Bladder microvascular endothelial cell (primary cell): ENCODE results near the gene RBM38. TPM values are rescaled to one million over a fixed set of nuclear protein-coding genes. Genes with fewer than 3 reads are reported as not detected.

Experiments used
- total RNA-seq: library from RNA; depleted of rRNA; stranded (reverse); fragments of >200 nt; gene quantifications from 2 replicates; pipeline ENCODE4 v1.2.3, GENCODE V29; 2014

Gene RBM38
- total RNA-seq = 13.4 and 25.2 TPM in 2 replicates

GRCh38 chr20:57390604-57391438 is at the start of gene RBM38:
RBM38 (plus strand) TSS chr20:57391396; CDS start chr20:57391582, 186 bp downstream.

DNA sequence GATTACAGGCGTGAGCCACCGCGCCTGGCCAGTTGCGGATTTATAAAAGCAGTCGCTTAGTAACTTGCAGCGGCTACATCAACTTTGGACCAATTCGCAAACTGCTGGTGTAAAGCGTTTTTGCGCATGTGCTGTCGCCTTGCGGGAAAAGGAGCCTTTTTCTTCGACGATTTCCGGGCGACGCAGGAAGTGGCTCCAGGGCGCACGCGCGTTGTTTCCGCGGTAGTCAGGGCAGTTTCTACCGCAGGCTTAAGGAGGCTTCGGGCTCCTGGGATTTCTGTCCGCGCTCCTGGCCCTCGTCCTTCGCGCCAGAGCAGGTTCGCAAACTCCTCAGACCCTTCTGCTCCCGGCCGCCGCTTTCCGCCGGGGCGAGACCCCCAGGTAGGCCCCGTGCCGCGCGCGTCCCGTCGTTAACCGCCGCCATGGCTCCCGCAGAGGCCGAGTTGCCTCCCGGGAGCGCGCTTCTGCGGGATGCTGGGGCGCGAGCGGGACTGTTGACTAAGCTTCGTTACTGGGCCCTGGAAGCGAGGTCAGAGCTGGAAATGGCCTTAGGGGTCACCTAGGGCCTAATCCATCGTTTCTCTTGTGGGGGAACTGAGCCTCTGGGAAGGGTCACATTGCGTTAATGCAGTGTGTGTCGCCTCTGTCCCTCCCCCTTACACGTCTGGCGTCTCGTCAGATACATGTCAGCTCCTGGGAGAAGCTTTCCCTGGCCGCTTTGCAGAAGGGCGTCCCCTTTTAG is 40.0 kb upstream of the RBM38 start, which contains the start of gene RAE1:
RAE1 (plus strand) TSS at position 214 of the 742 bp plus-strand sequence. CDS start 2,784 bp downstream, outside the sequence.

Other genes starting within 250 kb of the RBM38 start
- not detected in 2 replicates for gene BMP7, start 124.8 kb upstream of the RBM38 start, total RNA-seq
- not detected in 2 replicates for gene SPO11, start 61.6 kb upstream of the RBM38 start, total RNA-seq
- gene RAE1, start 40.1 kb upstream of the RBM38 start, total RNA-seq = 13.8 and 44.7 TPM in 2 replicates
- gene CTCFL, start 133.7 kb downstream of the RBM38 start, total RNA-seq = not detected in 2 replicates
- gene PCK1, start 169.7 kb downstream of the RBM38 start, total RNA-seq = not detected in 2 replicates
- gene ZBP1, start 229.0 kb downstream of the RBM38 start, total RNA-seq = not detected in 2 replicates